Uterus (tissue), 2 donors: ENCODE results near the gene COX6A2.

Experiments used
- POLR2A ChIP-seq, 2 donors: fragments of 450-650 bp; IDR thresholded peaks; one replicate each; pipeline ENCODE4 v1.6.1; 2016; ENCODE audit warnings: antibody characterized with exemption in 2 of 2, mild to moderate bottlenecking in 1 of 2, moderate library complexity in 1 of 2
- TF ChIP-seq, protein P1 (sequence below), 4 experiments: fragments of 200-600 bp in 2 of 4; fragments of 450-650 bp in 2 of 4; sonication (generic) in 2 of 4; IDR thresholded peaks; one replicate each; pipeline ENCODE4 v1.5.1; 2016 to 2019; ENCODE audit warnings: antibody characterized with exemption in 4 of 4, mild to moderate bottlenecking in 2 of 4, moderate library complexity in 1 of 4

DNA sequence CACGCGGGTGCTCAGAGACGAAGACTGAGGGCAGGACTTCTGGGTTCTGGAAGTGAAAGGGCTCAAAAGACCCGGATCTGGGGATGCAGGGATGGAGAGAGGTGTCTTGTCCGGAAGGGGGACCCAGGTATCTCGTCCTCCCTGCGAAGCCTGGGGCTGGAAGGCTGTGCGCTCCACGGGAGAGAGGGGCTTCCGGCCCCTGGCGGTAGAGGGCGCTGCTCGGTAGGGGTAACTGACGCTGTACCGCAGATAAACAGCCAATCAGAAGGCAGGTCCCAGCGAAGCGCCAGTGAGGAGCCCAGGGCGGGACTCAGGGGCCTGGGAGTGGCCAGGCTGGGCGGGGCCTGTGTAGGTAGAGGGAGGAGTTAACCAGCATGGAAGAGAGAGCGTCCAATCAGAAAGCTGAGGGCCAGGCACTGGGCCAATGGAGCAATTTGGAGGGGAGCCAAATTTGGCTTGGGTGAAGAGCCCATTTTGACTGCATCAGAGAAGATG, 44.6 kb upstream of the COX6A2 start:
- TF ChIP-seq POLR2A (IDR thresholded peaks at IDR 0.05): peak in 1 of 2 donors; percentile 23
- TF ChIP-seq, protein P1, sequence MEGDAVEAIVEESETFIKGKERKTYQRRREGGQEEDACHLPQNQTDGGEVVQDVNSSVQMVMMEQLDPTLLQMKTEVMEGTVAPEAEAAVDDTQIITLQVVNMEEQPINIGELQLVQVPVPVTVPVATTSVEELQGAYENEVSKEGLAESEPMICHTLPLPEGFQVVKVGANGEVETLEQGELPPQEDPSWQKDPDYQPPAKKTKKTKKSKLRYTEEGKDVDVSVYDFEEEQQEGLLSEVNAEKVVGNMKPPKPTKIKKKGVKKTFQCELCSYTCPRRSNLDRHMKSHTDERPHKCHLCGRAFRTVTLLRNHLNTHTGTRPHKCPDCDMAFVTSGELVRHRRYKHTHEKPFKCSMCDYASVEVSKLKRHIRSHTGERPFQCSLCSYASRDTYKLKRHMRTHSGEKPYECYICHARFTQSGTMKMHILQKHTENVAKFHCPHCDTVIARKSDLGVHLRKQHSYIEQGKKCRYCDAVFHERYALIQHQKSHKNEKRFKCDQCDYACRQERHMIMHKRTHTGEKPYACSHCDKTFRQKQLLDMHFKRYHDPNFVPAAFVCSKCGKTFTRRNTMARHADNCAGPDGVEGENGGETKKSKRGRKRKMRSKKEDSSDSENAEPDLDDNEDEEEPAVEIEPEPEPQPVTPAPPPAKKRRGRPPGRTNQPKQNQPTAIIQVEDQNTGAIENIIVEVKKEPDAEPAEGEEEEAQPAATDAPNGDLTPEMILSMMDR (IDR thresholded peaks at IDR 0.05): peak; percentile 56 to 91 (median 74)
